NCI-H774 (cell line): ENCODE measurements around the gene ZBP1.

Source experiments
- DNase-seq: peaks from one replicate; lab custom pipeline; 2025; lab: John Stamatoyannopoulos, UW

ZBP1 gene

GRCh38 chr20:57658833-57659516 is 38.7 kb upstream of the ZBP1 start:
- DNase-seq = no peak

DNA sequence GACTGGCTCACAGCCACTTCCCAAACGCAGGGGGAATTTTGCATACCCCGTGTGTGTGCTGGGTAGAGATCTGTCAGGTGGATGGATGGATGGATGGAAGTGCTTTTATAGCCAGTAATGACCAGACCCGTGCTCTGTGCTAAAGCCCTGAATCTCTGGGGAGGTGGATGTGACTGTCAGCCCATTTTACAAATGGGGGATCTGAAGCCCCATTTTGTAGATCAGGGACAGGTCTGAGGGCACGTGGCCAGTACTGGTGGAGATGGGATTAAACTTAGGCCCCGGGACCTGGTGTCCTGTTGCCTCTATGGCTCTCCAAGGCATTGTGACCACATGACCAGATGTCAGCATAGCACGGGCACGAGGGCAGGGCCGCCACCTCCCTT is 38.2 kb upstream of the ZBP1 start:
- DNase-seq = no peak

DNA sequence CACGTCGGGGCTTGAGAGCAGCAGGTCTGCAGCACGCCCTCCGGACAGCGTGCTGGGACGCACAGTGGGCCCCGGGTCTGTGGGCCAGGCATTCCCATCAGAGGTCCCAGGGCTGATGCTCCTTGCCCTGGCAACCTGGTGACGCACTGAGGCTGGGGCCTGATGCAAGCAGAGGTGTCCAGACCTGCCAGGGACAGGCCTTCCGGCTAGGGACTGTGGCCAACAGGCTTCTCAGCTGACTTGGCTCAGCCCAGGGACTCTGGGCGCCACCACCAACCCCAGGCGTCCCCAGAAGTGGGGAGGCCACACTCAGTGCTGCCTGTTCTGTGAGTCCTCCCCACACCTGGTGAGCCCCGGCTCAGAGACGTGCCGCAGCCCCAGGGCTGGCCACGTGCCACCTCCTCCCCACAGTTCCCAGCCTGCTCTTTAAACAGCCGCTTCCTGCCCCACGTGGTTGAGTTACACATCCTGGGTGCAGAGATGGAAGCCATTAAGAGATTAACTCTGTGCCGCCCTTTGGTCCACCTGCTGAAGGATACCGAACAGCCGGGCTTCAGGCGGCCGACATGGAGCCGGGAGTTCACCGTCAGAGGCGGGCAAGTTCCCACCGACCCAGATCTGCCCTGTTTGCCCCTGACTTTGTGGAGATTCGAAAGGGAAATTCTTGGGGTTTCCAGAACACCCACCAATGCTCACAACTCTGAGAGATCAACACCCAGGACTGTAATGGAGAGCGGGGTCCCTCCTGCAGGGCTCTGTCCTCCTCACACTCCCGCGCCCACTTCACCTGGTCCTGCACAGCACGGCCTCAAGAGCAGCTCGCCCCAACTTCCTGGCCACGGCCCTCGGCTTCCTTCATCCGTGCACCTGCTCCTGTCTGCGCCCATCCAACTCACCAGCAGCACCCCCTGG is 37.6 kb upstream of the ZBP1 start:
- DNase-seq = no peak

GRCh38 chr20:57656821-57657534 is 36.8 kb upstream of the ZBP1 start:
- no peak for DNase-seq

DNA sequence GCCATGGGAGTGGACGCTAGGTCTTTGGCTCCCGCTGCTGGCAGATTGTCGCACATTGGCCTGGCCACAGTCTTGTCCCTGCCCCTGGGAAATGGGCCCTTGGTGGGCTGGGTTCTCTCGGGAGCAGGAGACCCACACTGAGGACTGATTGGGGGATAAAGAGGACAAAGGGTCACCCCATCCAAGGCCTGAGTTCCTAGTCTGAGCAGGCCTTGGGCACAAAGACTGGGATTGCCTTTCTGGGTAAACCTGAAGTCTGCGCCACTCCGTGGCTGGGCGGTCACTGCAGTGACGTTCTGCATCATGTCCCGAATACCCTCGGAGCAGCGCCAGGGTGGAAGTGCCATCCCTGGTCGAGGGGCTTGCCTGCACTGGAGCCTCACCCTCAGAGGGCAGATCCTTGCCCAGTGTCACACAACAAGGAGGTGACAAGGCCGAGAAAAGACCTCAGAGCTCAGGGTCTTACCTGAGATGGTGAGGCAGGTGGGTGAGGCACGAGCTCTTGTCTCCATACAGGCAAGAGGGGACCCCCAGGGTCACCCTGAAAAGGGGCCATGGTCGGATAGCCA is 36.1 kb upstream of the ZBP1 start:
- DNase-seq = no peak

- DNase-seq = no peak
Measured at GRCh38 chr20:57655809-57656155, 35.6 kb upstream of the ZBP1 start.

DNA sequence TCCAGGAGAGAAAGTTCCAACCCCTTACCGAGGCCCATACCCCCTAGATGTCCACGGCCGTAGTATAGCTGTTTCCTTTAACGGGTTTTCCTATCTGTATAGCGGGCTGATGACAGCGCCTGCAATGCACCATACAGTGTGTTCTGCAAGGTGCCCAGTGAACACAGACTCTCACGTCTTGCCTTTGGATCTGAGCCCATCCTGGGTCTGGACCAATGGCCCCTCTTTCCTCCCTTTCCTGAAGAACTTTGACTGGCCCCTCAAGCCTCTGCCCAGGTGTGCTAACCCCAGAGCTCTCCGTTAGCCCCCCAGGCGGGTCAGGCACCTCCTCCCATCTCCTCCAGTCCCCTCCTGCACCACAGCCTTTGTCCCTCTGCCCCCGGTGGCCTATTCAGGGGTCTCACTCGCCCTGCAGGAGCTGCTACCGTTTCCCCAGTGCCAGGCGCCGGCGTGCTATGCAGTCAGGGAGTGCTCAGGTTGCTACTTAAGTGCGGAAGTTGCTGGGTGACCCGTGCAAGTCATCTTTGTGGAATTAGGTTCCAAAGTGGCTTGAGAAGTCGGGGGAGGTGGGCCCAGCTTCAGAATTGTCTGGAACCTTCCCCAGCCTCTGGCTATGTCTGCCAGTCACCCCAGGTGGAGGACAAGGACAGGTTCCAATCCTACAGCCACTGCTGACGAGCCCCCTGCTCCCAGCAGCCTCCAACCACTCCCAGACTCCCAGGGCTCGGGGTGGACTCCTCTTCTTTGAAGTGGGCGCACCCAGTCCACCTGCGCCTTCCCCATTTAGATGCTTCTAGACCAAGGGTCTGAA is 35.0 kb upstream of the ZBP1 start:
- no peak for DNase-seq

DNA sequence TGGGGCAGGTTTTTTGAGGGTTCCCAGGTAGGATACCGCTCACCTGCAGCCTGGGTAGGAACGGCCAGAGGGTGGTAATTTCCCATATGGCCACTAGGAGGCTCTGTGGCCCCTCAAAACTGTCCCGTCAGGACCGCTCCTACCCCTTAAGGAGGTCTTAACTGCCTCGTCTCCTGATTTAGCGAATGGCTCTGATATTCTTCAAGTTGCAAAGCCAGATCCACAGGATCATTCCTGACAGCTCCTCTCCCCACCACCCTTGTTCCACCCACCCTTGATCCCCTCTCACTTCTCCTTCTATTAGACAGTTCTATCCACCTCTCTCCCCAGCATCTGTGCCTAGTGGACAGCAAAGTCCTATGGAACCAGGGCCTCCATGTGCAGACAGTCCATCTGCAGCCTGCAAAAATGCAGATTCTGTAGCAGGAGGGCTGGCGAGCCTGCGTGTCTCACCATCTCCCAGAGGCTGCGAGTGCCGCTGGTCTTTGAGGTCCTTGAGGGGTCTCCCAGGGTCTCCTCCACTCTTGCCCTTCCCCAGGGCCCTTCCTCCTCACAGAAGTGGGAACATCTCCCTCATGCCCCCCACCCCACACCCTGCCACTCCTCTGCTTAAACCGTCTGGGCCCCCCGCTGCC is 34.3 kb upstream of the ZBP1 start:
- DNase-seq = no peak

DNA sequence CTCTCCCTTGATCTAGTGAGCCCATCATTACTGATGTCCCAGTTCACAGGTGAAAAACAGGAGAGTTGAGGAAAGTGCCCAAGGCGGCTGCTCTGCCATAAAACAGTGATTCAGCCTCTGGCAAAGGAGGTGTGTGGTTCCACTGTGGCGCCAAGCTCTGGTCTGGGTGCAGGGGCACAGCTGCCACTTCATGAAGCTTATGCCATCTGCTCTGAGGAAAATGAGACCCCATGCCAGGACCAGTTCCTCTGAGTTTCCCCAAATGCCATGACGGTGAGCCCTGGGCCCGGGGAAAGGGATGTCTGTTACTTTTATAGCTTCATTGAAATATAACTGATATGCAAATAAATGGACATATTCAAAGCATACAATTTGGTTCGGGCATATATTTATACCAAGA is 33.7 kb upstream of the ZBP1 start:
- DNase-seq = no peak

- no peak for DNase-seq
Measured at GRCh38 chr20:57653546-57653900, 33.3 kb upstream of the ZBP1 start.

- DNase-seq = no peak
Measured at GRCh38 chr20:57652606-57653545, 32.6 kb upstream of the ZBP1 start.

- no peak for DNase-seq
Measured at GRCh38 chr20:57651881-57652605, 31.8 kb upstream of the ZBP1 start.

GRCh38 chr20:57650756-57651483 is 30.7 kb upstream of the ZBP1 start:
- DNase-seq = no peak

GRCh38 chr20:57650266-57650665 is 30.0 kb upstream of the ZBP1 start:
- no peak for DNase-seq

GRCh38 chr20:57649617-57650015 is 29.4 kb upstream of the ZBP1 start:
- DNase-seq = no peak

- no peak for DNase-seq
Measured at GRCh38 chr20:57648878-57649616, 28.8 kb upstream of the ZBP1 start.

GRCh38 chr20:57647933-57648785 is 27.9 kb upstream of the ZBP1 start:
- no peak for DNase-seq
